ENCODE results near the gene IGFBP1.

IGFBP1 gene

GRCh38 chr7:45881280-45881758, 7.0 kb upstream of the IGFBP1 start:
- no peak for DNase-seq (ENCODE audit: low read depth)

- DNase-seq (ENCODE audit: low read depth), result no peak
Observed at GRCh38 chr7:45881759-45882464, 6.4 kb upstream of the IGFBP1 start.

GRCh38 chr7:45882465-45882810, 5.8 kb upstream of the IGFBP1 start:
- DNase-seq (ENCODE audit: low read depth), result no peak

GRCh38 chr7:45884136-45884535, 4.2 kb upstream of the IGFBP1 start:
- DNase-seq (ENCODE audit: low read depth), result no peak

- DNase-seq (ENCODE audit: low read depth), result no peak
Observed at GRCh38 chr7:45885264-45885882, 2.9 kb upstream of the IGFBP1 start.

GRCh38 chr7:45886931-45887667, 1.2 kb upstream of the IGFBP1 start:
- no peak for DNase-seq (ENCODE audit: low read depth)

GRCh38 chr7:45888993-45889366, 692 bp downstream of the IGFBP1 start:
- no peak for DNase-seq (ENCODE audit: low read depth)

GRCh38 chr7:45889367-45890067, 1.2 kb downstream of the IGFBP1 start:
- no peak for DNase-seq (ENCODE audit: low read depth)

GRCh38 chr7:45890125-45890901, 2.0 kb downstream of the IGFBP1 start:
- DNase-seq (ENCODE audit: low read depth), result no peak

- DNase-seq (ENCODE audit: low read depth), result no peak
Observed at GRCh38 chr7:45890902-45891461, 2.7 kb downstream of the IGFBP1 start.

GRCh38 chr7:45891462-45892402, 3.4 kb downstream of the IGFBP1 start:
- no peak for DNase-seq (ENCODE audit: low read depth)

GRCh38 chr7:45892407-45893035, 4.2 kb downstream of the IGFBP1 start:
- DNase-seq (ENCODE audit: low read depth), result no peak

GRCh38 chr7:45893374-45893995, 5.2 kb downstream of the IGFBP1 start:
- DNase-seq (ENCODE audit: low read depth), result no peak

- no peak for DNase-seq (ENCODE audit: low read depth)
Observed at GRCh38 chr7:45893996-45894664, 5.8 kb downstream of the IGFBP1 start.

GRCh38 chr7:45894665-45895062, 6.4 kb downstream of the IGFBP1 start:
- DNase-seq (ENCODE audit: low read depth), result no peak

GRCh38 chr7:45897042-45897690, 8.9 kb downstream of the IGFBP1 start:
- no peak for DNase-seq (ENCODE audit: low read depth)

- DNase-seq (ENCODE audit: low read depth), result no peak
Observed at GRCh38 chr7:45898222-45898621, 9.9 kb downstream of the IGFBP1 start.

- no peak for DNase-seq (ENCODE audit: low read depth)
Observed at GRCh38 chr7:45901566-45901965, 13.3 kb downstream of the IGFBP1 start.
